Stimulated activated CD4-positive, alpha-beta T cell treated with anti-CD3 and anti-CD28 coated beads, Interleukin-12 subunit alpha, Interleukin-12 subunit beta, amount 100 ng/mL, for 48 hours (primary cell): ENCODE measurements around the gene DNAAF5.

ENCODE experiments used
- DNase-seq, 3 donors: peaks; one replicate each; pipeline ENCODE4 v3.0.0-alpha.2; 2020; ENCODE audit warnings: low read depth in 2 of 3, low spot score in 1 of 3

DNAAF5 gene

DNA sequence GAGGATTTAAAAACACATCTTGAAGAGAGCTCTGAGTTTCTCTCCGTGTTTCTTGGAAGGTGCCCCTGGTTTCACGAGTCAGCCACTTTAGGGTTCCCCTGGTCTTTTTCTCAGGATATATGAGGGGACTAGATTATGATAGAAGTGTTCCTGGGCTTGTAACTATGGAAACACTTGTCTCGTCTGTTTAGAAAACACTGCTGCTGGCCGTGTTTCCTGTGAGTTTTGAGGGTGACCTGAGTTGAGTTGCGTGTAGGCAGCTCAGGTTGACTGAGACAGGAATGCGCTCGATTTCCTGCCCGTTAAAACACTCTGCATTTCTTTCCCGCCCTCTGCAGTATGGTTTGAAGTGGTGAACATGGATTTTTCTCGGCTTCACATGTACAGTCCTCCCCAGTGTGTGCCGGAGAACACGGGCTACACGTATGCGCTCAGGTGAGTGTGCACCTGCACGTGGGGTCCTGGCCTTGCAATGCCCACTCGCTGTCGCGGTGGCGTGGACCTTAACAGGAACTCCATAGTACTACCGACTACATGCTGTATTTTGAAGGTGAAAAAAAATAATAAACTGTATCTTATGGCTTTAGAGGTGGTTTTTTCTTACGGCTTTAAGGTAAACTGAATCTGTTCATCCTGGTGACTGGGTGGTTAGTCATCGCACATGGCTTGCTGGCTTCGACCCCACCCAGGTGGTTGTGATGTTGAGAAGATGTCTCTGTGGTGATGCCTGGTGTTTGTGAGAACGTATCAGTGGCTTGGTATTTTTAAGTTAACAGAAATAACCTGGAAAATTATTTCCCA, 105.9 kb downstream of the DNAAF5 start, which contains the start of gene SUN1:
Gene SUN1 (plus strand): TSS at position 310 of the 801 bp plus-strand sequence. CDS start 49 bp downstream, at position 359.
- DNase-seq = peak; percentile 41 to 59 (median 47)

DNA sequence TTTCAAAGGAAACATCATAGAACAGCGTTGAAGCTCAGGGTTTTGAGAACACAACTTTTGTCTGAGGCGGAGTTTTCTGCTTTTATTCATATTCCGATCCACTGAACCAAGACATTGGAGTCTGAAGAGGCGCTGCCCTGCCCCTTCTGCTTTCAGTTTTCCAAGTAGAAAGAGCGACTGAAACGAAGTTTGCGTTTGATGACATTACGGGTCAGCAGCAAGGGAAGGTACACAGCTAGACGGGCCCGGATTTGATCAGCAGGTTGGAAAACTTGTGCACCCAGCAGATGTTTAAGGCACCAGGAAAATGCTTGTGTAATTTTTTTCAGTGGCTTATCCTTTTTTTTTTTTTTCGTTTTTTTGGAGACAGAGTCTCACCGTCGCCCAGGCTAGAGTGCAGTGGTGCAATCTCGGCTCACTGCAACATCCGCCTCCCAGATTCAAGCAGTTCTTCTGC, 106.5 kb downstream of the DNAAF5 start:
- no peak for DNase-seq

- DNase-seq = no peak
Measured at GRCh38 chr7:833601-834258, 107.2 kb downstream of the DNAAF5 start.

- no peak for DNase-seq
Measured at GRCh38 chr7:834277-834676, 107.8 kb downstream of the DNAAF5 start.

- DNase-seq = no peak
Measured at GRCh38 chr7:835021-835420, 108.5 kb downstream of the DNAAF5 start.

DNA sequence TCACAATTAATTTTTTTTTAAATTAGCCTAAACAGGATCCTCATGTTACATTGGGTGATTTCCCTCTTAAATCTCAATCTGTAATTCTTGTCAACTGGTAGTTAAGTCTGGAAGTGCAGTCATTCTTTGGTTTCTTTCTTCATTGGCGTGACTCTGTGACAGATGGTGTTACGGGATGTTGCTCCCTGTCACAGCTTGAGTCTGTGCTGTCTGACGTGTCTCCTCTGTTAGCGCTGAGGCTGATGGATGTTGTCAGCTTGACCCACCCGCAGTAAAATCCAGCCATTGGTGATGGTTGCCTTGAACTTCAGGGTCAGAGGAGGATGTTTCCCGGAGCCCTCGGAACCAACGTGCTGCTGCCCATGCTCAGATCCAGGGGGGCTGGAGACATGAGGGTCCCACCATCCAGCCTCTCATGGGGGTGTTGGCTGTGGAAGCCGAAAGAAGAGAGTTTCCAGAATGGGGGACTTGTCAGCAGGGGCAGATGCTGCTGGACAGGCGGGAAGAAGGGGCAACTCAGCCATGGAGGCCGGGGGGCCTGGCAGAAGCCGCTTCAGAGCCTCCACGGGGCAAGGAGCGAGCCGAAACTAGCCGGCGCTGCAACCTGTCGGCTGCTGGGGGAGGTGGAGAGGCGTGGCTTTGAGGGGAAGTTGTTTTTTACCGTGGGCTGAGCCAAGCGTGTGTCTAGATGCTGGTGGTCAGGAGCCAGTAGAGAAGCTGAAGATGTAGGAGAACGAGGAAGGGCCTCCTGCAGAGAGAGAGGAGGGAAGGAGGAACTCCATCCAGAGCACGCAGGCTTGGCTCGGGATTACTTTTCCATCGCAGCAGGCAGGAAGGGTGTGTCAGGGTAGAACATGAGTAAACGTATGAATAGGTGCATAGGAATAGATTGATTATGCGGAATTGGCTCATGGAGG, 109.2 kb downstream of the DNAAF5 start:
- DNase-seq = no peak
